ENCODE data around the gene GPR25.
"Not testable (repeated sequence)": the region's sequence is repeated elsewhere in the genome, so short reads cannot be mapped to it uniquely, and the experiment has no call there.

Gene GPR25

GRCh38 chr1:200906491-200906890, 33.7 kb downstream of the GPR25 start:
- H3K27me3 ChIP-seq (ENCODE audit: insufficient read depth, insufficient read length) = no peaks in the 10 kb centered on the region
- H3K4me1 ChIP-seq (ENCODE audit: insufficient read depth, insufficient read length) = no peaks in the 10 kb centered on the region
- H3K4me3 ChIP-seq (ENCODE audit: insufficient read length, low read depth) = no peak overlapping the region
- TF ChIP-seq ZNF274 (IDR thresholded peaks at IDR 0.05; ENCODE audit: low read depth, low read length) (no peak), YY1 (IDR thresholded peaks at IDR 0.05; ENCODE audit: insufficient read depth, insufficient read length) (no peak), SUZ12 (IDR thresholded peaks at IDR 0.05; ENCODE audit: extremely low read depth, insufficient read depth, insufficient read length) (no peak)
- DNase-seq (ENCODE audit: low read depth, low spot score) = no peak
- no peak overlapping the region for H3K9ac ChIP-seq (ENCODE audit: insufficient read length, low read depth)
- no peaks in the 10 kb centered on the region for H3K9me3 ChIP-seq (ENCODE audit: insufficient read depth, low read length)
- H3K36me3 ChIP-seq (ENCODE audit: insufficient read depth, insufficient read length, low read length) = peaks cover 94% of the 10 kb centered on the region

DNA sequence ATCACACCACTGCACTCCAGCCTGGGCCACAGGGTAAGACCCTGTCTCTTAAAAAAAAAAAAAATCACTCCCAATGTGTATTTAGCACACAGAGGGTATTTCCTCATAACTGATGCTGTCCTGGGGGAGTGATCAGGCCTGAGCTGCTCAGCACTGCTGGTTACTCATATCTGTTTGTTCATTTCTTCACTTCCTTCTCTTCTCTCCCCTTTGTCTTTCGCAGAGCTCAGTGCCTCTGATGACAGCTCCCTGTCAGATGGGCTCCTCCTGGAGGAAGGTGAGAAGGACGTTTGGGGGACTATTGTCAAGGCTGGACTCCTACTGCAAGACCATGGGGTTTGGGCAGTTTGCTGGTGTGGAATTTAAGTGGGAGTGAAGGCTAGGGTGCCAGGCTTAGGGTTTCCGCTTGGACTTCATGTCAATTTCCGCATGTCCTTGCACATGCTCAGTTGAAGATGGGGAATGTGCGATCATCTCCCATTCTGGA, 34.9 kb downstream of the GPR25 start:
- H3K9ac ChIP-seq (ENCODE audit: insufficient read length, low read depth) = no peak overlapping the region
- H3K9me3 ChIP-seq (ENCODE audit: insufficient read depth, low read length) = no peaks in the 10 kb centered on the region
- H3K4me1 ChIP-seq (ENCODE audit: insufficient read depth, insufficient read length) = no peaks in the 10 kb centered on the region
- TF ChIP-seq YY1 (IDR thresholded peaks at IDR 0.05; ENCODE audit: insufficient read depth, insufficient read length) (no peak), SUZ12 (IDR thresholded peaks at IDR 0.05; ENCODE audit: extremely low read depth, insufficient read depth, insufficient read length) (no peak), ZNF274 (IDR thresholded peaks at IDR 0.05; ENCODE audit: low read depth, low read length) (no peak)
- H3K4me3 ChIP-seq (ENCODE audit: insufficient read length, low read depth) = no peak overlapping the region
- no peaks in the 10 kb centered on the region for H3K27me3 ChIP-seq (ENCODE audit: insufficient read depth, insufficient read length)
- no peak for DNase-seq (ENCODE audit: low read depth, low spot score)
- H3K36me3 ChIP-seq (ENCODE audit: insufficient read depth, insufficient read length, low read length) = peaks cover 94% of the 10 kb centered on the region

GRCh38 chr1:200908191-200908868, 35.5 kb downstream of the GPR25 start:
- Histone ChIP-seq H3K36me3 (ENCODE audit: insufficient read depth, insufficient read length, low read length) (peaks cover 96% of the 10 kb centered on the region), H3K9ac (ENCODE audit: insufficient read length, low read depth) (no peak overlapping the region)

GRCh38 chr1:200909071-200909470, 36.3 kb downstream of the GPR25 start:
- no peak overlapping the region for H3K4me3 ChIP-seq (ENCODE audit: insufficient read length, low read depth)
- H3K9me3 ChIP-seq (ENCODE audit: insufficient read depth, low read length) = no peaks in the 10 kb centered on the region
- no peak overlapping the region for H3K9ac ChIP-seq (ENCODE audit: insufficient read length, low read depth)
- peaks cover 92% of the 10 kb centered on the region for H3K36me3 ChIP-seq (ENCODE audit: insufficient read depth, insufficient read length, low read length)
- DNase-seq (ENCODE audit: low read depth, low spot score) = no peak
- H3K4me1 ChIP-seq (ENCODE audit: insufficient read depth, insufficient read length) = no peaks in the 10 kb centered on the region
- no peaks in the 10 kb centered on the region for H3K27me3 ChIP-seq (ENCODE audit: insufficient read depth, insufficient read length)
- TF ChIP-seq ZNF274 (IDR thresholded peaks at IDR 0.05; ENCODE audit: low read depth, low read length) = no peak
- TF ChIP-seq SUZ12 (IDR thresholded peaks at IDR 0.05; ENCODE audit: extremely low read depth, insufficient read depth, insufficient read length) = no peak
- no peak for TF ChIP-seq YY1 (IDR thresholded peaks at IDR 0.05; ENCODE audit: insufficient read depth, insufficient read length)

More at GRCh38 chr1:200908191-200908868, 35.5 kb downstream of the GPR25 start:
- Histone ChIP-seq H3K27me3 (ENCODE audit: insufficient read depth, insufficient read length) (no peaks in the 10 kb centered on the region), H3K4me1 (ENCODE audit: insufficient read depth, insufficient read length) (no peaks in the 10 kb centered on the region), H3K4me3 (ENCODE audit: insufficient read length, low read depth) (no peak overlapping the region), H3K9me3 (ENCODE audit: insufficient read depth, low read length) (no peaks in the 10 kb centered on the region)
- no peak for DNase-seq (ENCODE audit: low read depth, low spot score)
- no peak for TF ChIP-seq SUZ12 (IDR thresholded peaks at IDR 0.05; ENCODE audit: extremely low read depth, insufficient read depth, insufficient read length)
- TF ChIP-seq ZNF274 (IDR thresholded peaks at IDR 0.05; ENCODE audit: low read depth, low read length) = no peak
- no peak for TF ChIP-seq YY1 (IDR thresholded peaks at IDR 0.05; ENCODE audit: insufficient read depth, insufficient read length)

DNA sequence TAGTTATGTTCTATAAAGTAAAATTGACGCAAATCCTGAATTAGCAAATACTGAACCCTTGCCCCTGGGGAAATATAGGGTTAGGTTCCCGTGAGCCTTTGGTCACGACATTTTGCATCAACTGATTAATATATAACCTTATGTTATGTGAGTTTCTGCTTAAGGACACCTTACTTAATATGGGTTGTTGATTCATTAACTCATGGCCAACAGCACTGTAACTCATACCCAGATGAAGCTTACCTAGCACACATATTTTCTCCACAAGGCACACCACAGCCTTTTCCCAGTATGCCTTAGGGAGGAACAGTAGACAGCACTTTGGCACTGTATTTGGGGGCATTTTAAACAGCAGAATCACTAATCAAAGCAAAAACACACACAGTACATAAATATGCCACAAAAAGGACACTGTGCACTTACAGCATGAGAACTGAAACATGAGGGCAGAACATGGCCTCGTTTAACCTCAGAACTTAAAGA, 37.0 kb downstream of the GPR25 start:
- H3K9ac ChIP-seq (ENCODE audit: insufficient read length, low read depth) = no peak overlapping the region
- H3K9me3 ChIP-seq (ENCODE audit: insufficient read depth, low read length) = no peaks in the 10 kb centered on the region
- no peaks in the 10 kb centered on the region for H3K4me1 ChIP-seq (ENCODE audit: insufficient read depth, insufficient read length)
- no peak overlapping the region for H3K4me3 ChIP-seq (ENCODE audit: insufficient read length, low read depth)
- no peak for DNase-seq (ENCODE audit: low read depth, low spot score)
- H3K36me3 ChIP-seq (ENCODE audit: insufficient read depth, insufficient read length, low read length) = peaks cover 85% of the 10 kb centered on the region
- TF ChIP-seq YY1 (IDR thresholded peaks at IDR 0.05; ENCODE audit: insufficient read depth, insufficient read length) = no peak
- no peak for TF ChIP-seq SUZ12 (IDR thresholded peaks at IDR 0.05; ENCODE audit: extremely low read depth, insufficient read depth, insufficient read length)
- TF ChIP-seq ZNF274 (IDR thresholded peaks at IDR 0.05; ENCODE audit: low read depth, low read length) = no peak
- no peaks in the 10 kb centered on the region for H3K27me3 ChIP-seq (ENCODE audit: insufficient read depth, insufficient read length)

GRCh38 chr1:200911361-200911760, 38.6 kb downstream of the GPR25 start:
- TF ChIP-seq ZNF274 (IDR thresholded peaks at IDR 0.05; ENCODE audit: low read depth, low read length) = no peak
- no peak for TF ChIP-seq SUZ12 (IDR thresholded peaks at IDR 0.05; ENCODE audit: extremely low read depth, insufficient read depth, insufficient read length)
- no peak for TF ChIP-seq YY1 (IDR thresholded peaks at IDR 0.05; ENCODE audit: insufficient read depth, insufficient read length)
- H3K27me3 ChIP-seq (ENCODE audit: insufficient read depth, insufficient read length) = no peaks in the 10 kb centered on the region
- no peak overlapping the region for H3K9ac ChIP-seq (ENCODE audit: insufficient read length, low read depth)
- peaks cover 5% of the 10 kb centered on the region for H3K4me1 ChIP-seq (ENCODE audit: insufficient read depth, insufficient read length)
- H3K36me3 ChIP-seq (ENCODE audit: insufficient read depth, insufficient read length, low read length) = peaks cover 77% of the 10 kb centered on the region
- no peak for DNase-seq (ENCODE audit: low read depth, low spot score)
- no peaks in the 10 kb centered on the region for H3K9me3 ChIP-seq (ENCODE audit: insufficient read depth, low read length)
- no peak overlapping the region for H3K4me3 ChIP-seq (ENCODE audit: insufficient read length, low read depth)

DNA sequence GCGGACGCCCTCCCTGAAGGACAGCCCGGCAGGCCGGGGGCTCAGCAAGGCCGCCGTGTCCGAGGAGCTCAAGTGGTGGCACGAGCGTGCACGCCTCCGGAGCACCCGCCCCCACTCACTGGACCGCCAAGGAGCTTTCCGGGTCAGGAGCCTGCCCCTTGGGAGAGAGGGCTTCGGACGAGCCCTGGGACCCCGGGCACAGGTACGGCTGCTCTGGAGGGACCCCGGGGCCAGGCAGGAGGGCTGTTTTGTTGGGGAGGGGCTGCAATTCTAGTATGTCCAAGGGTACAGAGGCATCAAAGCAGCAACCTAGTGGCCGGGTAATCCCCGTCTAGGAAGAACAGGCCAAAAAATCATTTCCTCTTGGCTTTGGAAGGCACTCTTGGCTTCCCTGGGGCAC, 39.2 kb downstream of the GPR25 start:
- DNase-seq (ENCODE audit: low read depth, low spot score); H3K27me3 ChIP-seq (ENCODE audit: insufficient read depth, insufficient read length); H3K9ac ChIP-seq (ENCODE audit: insufficient read length, low read depth); H3K4me1 ChIP-seq (ENCODE audit: insufficient read depth, insufficient read length); H3K9me3 ChIP-seq (ENCODE audit: insufficient read depth, low read length); H3K4me3 ChIP-seq (ENCODE audit: insufficient read length, low read depth): not testable (repeated sequence)
- H3K36me3 ChIP-seq (ENCODE audit: insufficient read depth, insufficient read length, low read length) = peaks cover 72% of the 10 kb centered on the region

Data from NT2/D1 (cell line).